CD4-positive, alpha-beta T cell treated with Interleukin-12 subunit alpha and Interleukin-12 subunit beta, for 1 hour (primary cell): ENCODE measurements around the gene KCNJ15.

ENCODE experiments used
- DNase-seq: peaks from one replicate; pipeline ENCODE4 v3.0.0-alpha.2; 2020

KCNJ15 gene

DNA sequence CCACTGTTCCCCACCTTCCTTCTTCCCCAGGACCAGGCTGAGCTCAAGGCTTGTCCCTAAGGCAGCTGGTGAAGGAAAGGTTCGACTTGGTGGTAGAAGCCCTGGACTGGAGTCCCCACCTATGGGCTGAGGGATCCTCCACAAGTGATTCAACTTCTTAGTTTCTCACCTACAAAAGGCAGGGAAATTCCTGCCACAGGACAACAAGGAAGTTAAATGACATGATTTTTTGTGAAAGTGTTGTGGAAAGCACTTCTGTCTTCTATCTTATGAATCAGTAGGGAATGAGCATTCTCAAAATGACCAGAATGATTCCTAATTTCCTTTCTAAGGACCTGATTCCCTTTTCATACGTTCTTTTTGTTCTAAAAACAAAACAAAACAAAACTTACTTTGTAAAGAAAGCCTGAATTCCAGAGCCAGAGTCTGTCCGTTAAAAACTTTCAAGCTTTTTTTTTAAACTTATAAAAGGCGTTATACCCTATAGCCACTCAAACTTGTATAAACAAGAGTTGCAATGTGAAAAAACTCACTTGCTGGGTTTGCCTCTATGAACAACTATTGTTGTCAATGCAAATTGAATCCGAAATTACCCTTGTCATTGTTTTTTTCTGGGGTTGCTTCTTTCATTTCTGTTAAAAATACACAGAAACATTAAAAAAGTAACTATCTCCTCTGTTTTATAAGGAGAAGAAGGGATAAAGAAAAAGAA, 12.2 kb downstream of the KCNJ15 start:
- DNase-seq = no peak

GRCh38 chr21:38269576-38269936, 12.8 kb downstream of the KCNJ15 start:
- no peak for DNase-seq

DNA sequence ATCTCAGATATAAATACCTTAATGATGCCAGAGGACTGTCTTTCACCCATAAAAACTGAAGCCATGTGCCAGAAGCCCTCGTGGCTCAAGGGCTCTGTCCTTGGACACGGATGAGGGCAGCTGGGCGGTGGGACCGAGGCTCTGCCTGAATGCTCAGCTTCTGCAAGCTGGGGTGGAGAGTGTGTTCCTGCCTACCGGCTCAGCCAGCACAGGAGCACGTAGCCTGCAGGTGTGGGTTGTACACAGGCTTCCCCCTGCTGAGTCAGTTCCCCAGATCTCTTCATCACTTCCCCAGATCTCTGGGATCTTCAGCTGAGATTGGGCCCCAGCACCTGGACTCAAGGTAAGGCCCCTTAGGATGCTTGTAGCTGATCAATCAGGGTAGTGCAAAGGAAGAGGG, 15.4 kb downstream of the KCNJ15 start:
- DNase-seq = no peak

GRCh38 chr21:38273745-38274542, 17.2 kb downstream of the KCNJ15 start:
- DNase-seq = no peak

GRCh38 chr21:38277501-38278131, 20.8 kb downstream of the KCNJ15 start:
- DNase-seq = peak; percentile 16

DNA sequence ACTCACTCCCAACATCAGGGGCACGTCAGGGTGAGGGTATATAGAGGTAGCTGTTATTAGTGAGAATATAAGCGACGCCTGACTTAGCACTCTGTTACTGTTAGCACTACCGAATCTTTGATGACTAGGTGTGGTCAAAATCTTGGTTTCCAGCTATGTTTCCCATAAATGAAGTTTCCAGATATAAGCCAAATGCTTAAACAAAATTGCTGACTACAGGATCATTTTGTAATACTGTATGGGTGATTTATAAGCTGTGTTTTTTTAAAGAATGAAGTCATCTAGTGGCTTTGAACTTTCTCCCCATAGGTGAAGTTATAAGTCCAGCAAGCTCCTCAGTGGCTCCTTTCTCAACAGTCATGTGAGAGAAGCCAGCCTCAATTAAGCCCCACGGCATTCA, 23.7 kb downstream of the KCNJ15 start:
- DNase-seq = no peak

DNA sequence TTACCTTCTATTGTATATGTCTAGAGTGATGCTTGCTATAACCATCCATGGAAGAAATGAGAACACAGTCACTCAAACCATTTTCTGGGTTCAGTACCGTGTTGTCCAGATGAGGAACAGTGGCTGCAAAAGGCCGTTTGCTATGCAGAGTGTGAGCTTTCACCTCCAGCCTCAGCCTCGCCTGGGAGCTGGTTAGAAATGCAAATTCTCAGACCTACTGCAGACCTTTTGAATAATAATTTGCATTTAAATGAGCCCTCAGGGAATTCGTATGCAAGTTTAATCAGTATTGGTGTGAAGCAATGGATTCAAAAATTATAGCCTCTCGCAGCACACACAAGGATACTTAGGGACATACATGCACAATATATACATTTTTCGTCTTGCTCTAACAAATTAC, 24.1 kb downstream of the KCNJ15 start:
- DNase-seq = no peak

DNA sequence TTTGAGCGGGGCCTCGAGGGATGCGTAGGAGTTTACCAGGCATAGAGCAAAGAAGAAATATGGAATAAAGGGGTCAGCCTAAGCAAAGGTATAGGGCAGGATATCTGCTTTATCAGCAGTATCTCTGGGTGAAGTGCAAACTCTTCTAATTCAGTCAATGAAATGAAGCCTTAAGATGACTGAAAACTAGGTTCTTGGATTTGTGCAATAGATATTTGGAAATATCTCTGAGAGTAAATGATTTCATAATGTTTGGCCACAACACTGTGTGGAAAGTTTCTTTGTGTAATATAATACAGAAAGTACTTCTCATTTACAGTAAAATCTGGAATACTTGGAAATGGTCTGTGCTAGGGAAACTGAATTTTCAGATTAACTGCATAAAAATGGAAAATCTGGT, 26.1 kb downstream of the KCNJ15 start:
- DNase-seq = no peak

DNA sequence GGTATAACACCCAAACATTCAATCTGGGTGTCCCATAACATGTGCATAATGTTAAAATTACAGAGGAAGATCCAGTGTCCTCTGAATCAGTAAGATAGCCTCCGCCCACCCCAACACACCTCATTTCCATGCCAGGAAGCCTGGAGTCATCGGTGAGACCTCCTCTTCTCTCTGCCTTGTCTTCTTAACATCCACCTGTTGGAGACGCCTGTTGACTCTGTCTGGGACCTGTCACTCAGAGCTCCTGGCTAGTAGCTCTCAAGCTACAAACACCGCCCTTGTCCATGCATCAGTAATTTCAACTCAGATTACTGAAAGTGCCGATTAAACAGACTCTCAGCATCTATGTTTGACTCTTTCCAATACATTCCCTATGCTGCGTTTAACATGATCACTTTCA, 27.4 kb downstream of the KCNJ15 start:
- DNase-seq = no peak

GRCh38 chr21:38286739-38287471, 30.1 kb downstream of the KCNJ15 start:
- DNase-seq = no peak

- DNase-seq = no peak
Measured at GRCh38 chr21:38287476-38287875, 30.7 kb downstream of the KCNJ15 start.

DNA sequence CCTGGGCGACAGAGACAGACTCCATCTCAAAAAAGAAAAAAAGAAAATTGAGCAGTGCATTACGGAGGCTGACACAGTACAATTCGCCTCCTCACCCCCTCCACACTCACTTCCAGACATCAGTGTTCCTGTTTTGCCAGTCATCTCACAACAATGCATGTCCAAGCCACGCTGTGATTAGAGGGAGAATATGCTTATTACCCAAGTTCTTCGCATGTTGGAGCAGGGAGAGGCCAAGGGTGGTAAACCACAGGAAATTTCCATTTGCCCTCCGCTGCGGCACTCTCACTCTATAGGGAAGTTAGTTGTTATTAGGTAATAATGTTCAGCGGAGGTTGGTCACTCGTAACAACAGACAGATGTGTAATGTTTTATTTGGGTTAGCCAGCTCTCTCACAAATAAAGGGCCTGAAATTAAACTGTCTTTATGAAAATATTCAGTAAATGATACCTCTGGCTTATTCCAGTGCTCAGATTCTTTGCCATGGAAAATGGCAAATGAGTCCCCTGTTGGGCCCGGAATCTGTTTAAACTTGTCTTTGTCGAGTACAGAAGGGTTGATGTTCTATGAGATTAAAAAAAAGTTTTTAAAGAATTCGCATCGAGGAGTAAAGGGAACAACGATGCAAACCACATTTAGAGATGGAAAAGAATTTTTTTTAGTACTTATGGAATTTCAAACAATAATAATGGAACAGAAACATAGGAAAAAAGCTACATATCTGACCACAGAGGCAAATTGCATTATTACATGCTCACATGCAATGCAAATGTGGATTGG, 33.1 kb downstream of the KCNJ15 start:
- DNase-seq = peak; percentile 26

GRCh38 chr21:38290809-38291208, 34.0 kb downstream of the KCNJ15 start:
- DNase-seq = no peak

DNA sequence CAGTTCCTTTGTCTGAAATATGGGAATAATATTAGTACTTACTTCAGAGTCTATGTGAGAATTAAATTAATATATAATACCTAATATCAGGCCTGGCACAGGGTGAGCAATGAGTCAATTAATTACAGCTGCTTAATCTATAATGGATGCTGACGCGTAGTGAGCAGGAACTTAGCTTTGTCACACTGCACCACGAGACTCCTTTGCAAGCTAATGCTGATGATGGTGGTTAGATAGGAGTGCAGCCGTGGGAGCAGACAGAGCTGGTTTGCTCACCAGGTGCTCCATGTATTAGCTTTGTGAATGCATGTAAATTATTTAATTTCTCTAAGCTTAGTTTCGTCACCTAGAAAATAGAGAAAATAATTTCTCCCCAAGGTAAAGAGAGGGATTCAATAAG, 35.1 kb downstream of the KCNJ15 start:
- DNase-seq = no peak

DNA sequence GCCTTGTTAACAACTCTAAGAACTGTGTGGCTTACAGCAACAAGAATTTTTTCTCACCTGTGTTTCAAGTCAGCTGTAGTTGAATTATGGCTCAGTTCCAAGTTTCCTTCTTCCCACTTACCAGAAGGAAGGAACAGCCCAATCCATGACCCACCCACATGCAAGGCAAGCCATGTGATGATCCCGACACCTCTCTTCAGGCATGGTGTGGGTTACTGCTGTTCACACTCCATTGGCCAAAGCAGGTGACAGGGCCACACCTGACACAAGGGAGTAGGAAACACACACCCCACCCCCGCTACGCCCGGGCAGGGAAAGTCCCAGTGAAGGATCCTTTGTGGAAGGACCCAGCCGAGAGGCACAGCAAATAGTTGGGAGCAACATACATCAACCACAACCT, 36.3 kb downstream of the KCNJ15 start:
- DNase-seq = no peak

DNA sequence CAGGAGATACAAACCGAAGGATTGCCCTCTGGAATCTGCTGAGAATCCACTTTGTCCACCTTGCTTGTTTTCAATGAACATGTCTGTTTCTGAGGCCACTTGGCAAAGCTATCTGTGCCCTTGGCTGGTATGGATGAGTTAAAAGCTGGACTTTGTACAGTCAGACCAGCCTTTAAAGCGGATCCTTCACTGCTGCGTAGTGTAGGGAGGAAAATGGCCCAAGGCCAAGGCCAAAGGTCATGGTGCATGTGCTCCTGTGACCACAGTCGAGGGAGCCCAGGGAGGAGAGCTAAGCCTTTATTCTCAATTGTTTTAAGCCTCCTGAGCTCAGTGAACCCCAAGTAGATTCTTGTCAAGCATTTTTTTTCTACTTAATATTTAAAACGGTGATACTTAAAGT, 37.0 kb downstream of the KCNJ15 start:
- DNase-seq = no peak

GRCh38 chr21:38294609-38295008, 37.8 kb downstream of the KCNJ15 start:
- DNase-seq = no peak

- no peak for DNase-seq
Measured at GRCh38 chr21:38295997-38296764, 39.4 kb downstream of the KCNJ15 start.

DNA sequence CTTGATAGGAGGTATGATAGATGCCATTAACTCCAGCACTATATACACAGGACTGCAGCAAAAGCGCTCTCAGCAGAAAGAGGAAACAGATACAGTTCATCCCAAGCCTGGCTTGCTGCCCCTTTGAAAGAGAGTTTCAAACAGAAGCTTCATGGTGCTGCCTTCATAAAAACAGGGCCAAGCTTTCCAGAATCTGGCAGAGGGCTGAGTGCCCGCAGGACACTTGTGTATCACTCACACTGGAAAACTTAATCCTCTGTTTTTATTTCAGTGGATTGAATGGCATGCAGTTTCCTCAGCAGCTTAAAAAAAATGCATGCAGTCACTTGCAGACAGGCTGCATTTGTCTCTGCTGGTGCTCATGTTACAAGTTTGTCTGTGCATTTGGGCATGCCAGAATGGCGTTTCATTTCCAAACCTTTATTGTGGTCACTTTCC, 40.4 kb downstream of the KCNJ15 start:
- DNase-seq = no peak

GRCh38 chr21:38297871-38298270, 41.1 kb downstream of the KCNJ15 start:
- DNase-seq = no peak

DNA sequence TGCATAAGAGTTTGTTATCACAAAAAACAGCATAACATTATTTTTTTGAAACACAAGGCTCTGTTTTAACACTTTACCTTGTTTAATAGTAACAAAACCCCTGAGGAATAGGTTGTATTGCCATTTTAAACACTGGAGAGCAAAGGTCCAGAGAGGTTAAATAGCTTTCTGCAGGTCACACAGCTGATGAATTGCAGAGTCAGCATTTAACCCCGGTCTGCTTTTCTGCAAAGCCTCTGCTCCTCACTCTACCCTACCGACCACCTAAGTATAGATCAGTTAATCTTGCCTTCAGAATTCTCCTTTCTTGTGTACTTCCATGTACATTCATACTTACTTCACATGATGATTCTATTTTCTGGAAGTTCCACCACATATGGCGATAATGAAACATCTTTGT, 42.0 kb downstream of the KCNJ15 start:
- DNase-seq = no peak

GRCh38 chr21:38299671-38300070, 42.9 kb downstream of the KCNJ15 start:
- no peak for DNase-seq
